Right atrium auricular region (tissue), 2 donors: ENCODE results near the gene HS6ST3. TPM values are rescaled to one million over a fixed set of nuclear protein-coding genes. Genes with fewer than 3 reads are reported as not detected.

Experiments
- DNase-seq: peaks from one replicate; pipeline ENCODE4 v3.0.0-alpha.2; 2019; ENCODE audit warnings: low spot score
- H3K27ac ChIP-seq, 2 donors: fragments of 200-600 bp; sonication (generic); 1 replicate in 1 of 2; 2 replicates in 1 of 2; pipeline ENCODE4 v1.5.1; 2016 to 2019
- H3K27me3 ChIP-seq, 2 donors: fragments of 200-600 bp; sonication (generic); one replicate each; pipeline versions ENCODE4 v1.5.1 to v1.6.0; 2017 to 2019
- H3K36me3 ChIP-seq: fragments of 200-600 bp; sonication (generic); one replicate; pipeline ENCODE4 v1.5.1; 2016
- H3K4me1 ChIP-seq, 2 donors: fragments of 200-600 bp; sonication (generic); one replicate each; pipeline versions ENCODE4 v1.5.1 to v1.6.0; 2017 to 2019
- H3K4me3 ChIP-seq, 2 donors: fragments of 200-600 bp; sonication (generic); 1 replicate in 1 of 2; 2 replicates in 1 of 2; pipeline ENCODE4 v1.5.1; 2017 to 2019; ENCODE audit warnings: mild to moderate bottlenecking in 1 of 2, moderate library complexity in 1 of 2
- H3K9me3 ChIP-seq, 2 donors: fragments of 200-600 bp; sonication (generic); one replicate each; pipeline ENCODE4 v1.5.1; 2019
- total RNA-seq, 2 donors: library from RNA; depleted of rRNA; stranded (reverse); fragments of >200 nt; gene quantifications; one replicate each; pipeline ENCODE4 v1.1.0, GENCODE V29; 2016
- TF ChIP-seq, protein P1 (sequence below), 2 donors: fragments of 200-600 bp; sonication (generic); IDR thresholded peaks; one replicate each; pipeline ENCODE4 v1.5.1; 2019; ENCODE audit warnings: antibody characterized with exemption in 2 of 2

Gene HS6ST3
- total RNA-seq, 2 donors from 2014 or later = 0.59 to 3.1 TPM

DNA sequence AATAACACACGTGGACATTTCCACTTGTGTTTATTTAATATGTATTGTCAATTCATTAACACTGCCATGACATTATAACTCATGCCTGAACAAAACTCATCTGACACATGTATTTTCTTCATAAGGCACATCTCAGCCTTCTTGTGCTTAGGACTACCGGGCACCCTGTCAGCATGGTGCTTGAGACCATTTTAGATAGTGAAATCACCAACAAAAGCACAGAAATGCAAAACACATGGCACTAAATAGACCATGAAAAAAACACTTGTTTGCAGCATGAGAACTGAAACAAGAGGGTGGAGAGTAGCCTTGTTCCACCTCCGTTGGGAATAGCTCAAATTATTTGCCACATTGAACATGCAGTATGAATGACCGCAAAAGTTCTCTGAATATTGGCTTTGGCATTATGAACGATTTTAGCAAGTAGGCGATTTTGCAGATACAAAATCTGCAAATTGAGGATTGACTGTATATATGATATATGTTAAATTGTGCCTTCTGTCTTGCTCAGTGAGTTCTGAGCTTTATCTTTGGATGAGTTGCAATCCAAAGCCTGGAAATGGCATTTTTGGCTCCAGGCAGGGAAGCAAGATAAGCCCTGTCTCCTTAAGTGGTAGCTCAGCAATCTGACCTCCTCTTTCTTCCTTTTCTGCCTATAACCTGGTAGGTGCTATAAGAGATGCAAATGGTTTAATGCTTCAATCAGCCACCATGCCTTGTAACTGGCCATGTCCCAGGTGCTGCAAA is 328.2 kb downstream of the HS6ST3 start:
- Histone ChIP-seq H3K4me1 (no peaks in the 10 kb centered on the region), H3K36me3 (no peaks in the 10 kb centered on the region), H3K27ac (no peak overlapping the region), H3K27me3 (no peaks in the 10 kb centered on the region), H3K4me3 (no peak overlapping the region), H3K9me3 (no peaks in the 10 kb centered on the region)
- TF ChIP-seq, protein P1, sequence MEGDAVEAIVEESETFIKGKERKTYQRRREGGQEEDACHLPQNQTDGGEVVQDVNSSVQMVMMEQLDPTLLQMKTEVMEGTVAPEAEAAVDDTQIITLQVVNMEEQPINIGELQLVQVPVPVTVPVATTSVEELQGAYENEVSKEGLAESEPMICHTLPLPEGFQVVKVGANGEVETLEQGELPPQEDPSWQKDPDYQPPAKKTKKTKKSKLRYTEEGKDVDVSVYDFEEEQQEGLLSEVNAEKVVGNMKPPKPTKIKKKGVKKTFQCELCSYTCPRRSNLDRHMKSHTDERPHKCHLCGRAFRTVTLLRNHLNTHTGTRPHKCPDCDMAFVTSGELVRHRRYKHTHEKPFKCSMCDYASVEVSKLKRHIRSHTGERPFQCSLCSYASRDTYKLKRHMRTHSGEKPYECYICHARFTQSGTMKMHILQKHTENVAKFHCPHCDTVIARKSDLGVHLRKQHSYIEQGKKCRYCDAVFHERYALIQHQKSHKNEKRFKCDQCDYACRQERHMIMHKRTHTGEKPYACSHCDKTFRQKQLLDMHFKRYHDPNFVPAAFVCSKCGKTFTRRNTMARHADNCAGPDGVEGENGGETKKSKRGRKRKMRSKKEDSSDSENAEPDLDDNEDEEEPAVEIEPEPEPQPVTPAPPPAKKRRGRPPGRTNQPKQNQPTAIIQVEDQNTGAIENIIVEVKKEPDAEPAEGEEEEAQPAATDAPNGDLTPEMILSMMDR (IDR thresholded peaks at IDR 0.05) = no peak
- DNase-seq = no peak

DNA sequence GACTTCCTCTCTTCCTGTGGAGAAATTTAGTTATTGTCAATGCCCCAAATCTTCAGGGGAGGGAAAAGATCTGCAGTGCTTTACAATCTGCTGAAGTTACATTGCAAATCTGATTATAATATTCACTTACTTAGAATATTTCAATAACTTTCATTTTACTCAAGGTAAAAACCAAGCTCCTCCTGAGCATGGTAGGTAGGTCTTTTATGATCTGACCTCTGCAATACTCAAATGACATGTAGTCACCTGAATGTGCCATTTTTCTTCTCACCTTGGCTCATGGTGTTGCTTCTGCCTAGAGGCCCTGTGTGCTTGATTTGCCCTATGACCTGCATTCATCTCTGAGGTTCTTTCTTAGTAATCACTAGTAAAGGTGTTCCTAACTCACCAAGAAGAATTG is 331.4 kb downstream of the HS6ST3 start:
- no peak for DNase-seq
- Histone ChIP-seq H3K4me3 (no peak overlapping the region), H3K27ac (no peak overlapping the region)

DNA sequence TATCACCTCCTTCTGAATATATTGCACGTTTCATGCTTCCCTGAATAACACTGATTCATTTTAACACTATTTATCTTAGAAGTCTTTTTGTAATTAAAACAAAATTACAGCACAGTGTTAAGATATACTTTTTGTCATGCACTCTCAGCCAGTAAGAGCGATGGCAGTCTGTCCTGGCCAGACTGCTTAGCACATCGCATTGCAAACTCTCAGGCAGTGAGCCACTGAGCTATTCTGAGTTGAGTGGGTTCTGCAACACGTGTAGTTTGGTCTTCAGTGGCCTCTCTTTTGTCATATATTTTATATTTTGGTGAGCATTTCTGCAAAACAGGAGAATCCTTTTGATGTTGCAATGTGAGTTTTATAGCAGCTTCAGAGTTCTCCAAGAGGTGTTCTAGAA is 332.1 kb downstream of the HS6ST3 start:
- TF ChIP-seq, protein P1 (IDR thresholded peaks at IDR 0.05) = no peak
- Histone ChIP-seq H3K27me3 (no peaks in the 10 kb centered on the region), H3K4me1 (no peaks in the 10 kb centered on the region), H3K27ac (no peak overlapping the region), H3K36me3 (no peaks in the 10 kb centered on the region), H3K9me3 (no peaks in the 10 kb centered on the region), H3K4me3 (no peak overlapping the region)
- no peak for DNase-seq

More for the DNA sequence above, 331.4 kb downstream of the HS6ST3 start:
- Histone ChIP-seq H3K4me1 (no peaks in the 10 kb centered on the region), H3K9me3 (no peaks in the 10 kb centered on the region), H3K27me3 (no peaks in the 10 kb centered on the region), H3K36me3 (no peaks in the 10 kb centered on the region)
- TF ChIP-seq, protein P1 (IDR thresholded peaks at IDR 0.05) = no peak

DNA sequence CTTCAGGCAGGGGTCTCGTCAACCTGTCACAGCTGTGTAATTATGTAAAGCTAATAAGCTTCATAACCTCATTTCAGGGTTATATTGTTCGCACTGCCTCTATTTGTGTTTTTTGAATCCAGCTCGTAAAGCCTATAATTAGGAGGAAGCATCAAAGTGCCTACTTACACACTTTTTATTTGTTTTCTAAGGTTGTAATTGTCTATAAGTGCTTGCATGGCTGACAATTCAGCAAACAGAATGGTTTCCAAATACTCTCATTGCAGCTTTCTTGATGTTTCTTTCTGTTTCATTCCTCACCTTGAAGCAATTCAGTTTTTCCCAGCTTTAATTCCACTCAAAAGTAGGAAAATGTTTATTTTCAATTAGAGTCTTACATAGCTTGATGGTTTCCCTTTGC is 336.3 kb downstream of the HS6ST3 start:
- H3K4me1 ChIP-seq = no peaks in the 10 kb centered on the region
- DNase-seq = no peak
- H3K27ac ChIP-seq = no peak overlapping the region
- H3K27me3 ChIP-seq = no peaks in the 10 kb centered on the region
- TF ChIP-seq, protein P1 (IDR thresholded peaks at IDR 0.05) = no peak
- no peaks in the 10 kb centered on the region for H3K36me3 ChIP-seq
- no peak overlapping the region for H3K4me3 ChIP-seq
- H3K9me3 ChIP-seq = no peaks in the 10 kb centered on the region

DNA sequence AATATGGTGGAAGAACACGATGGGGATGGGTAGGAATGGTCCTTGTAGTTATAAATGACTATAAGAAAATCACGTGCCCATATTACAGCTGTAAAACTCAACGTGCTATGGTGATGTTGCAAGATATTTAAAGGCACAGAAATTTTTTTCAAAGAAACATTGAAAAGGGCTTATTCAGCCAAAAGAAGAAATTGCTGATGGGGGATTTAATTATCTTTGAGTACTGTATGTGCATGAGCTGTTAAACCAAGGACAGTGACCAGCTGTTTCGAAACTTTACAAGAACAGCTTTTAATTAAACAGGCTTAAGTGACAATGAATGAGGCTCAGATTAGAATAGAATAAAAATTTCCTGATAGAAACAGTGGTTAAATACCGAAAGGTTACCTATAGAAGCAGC is 339.0 kb downstream of the HS6ST3 start:
- Histone ChIP-seq H3K9me3 (no peaks in the 10 kb centered on the region), H3K27ac (no peak overlapping the region), H3K4me1 (no peaks in the 10 kb centered on the region), H3K27me3 (no peaks in the 10 kb centered on the region), H3K4me3 (no peak overlapping the region), H3K36me3 (no peaks in the 10 kb centered on the region)
- TF ChIP-seq, protein P1 (IDR thresholded peaks at IDR 0.05) = no peak
- no peak for DNase-seq
